ENCODE results near the gene BAG5.

DNA sequence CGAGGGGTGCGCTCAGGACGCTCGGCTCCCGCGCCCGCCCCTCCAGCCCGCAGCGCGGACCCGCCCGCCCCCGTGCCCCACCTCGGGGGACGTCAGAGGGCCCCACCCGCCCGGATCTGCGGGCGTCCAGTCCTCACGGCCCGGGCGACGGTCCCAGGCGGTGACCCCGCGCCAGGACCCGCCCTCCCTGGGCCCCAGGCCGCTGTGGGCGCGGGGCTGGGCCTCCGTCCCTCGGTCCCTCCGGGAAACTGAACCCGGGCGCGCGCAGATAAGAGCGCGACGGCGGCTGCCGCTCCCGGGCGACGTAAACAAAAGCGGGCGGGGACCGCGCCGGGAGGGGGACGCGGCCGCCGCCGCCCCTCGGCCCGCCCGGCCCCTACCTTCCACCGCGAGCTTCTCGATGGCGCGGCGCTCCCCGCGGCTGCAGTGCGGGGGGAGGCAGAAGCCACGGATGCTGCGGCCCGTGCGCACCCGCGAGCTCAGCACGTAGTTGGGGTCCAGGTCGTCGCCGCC lies 41.0 kb downstream of the BAG5 start:
- TF ChIP-seq CTCF (IDR thresholded peaks at IDR 0.05; ENCODE audit: control extremely low read depth in 1 of 3, insufficient read depth in 1 of 3, low read depth in 1 of 3, low read length in 3 of 3) (no peak), JUND (IDR thresholded peaks at IDR 0.05; ENCODE audit: low read length) (no peak), CBX8 (IDR thresholded peaks at IDR 0.05; ENCODE audit: borderline replicate concordance, low read depth, low read length) (no peak), EZH2 (IDR thresholded peaks at IDR 0.05; ENCODE audit: low read depth, low read length, severe bottlenecking) (no peak), POLR2AphosphoS5 (IDR thresholded peaks at IDR 0.05; ENCODE audit: low read depth, low read length) (no peak; the same call in 1 of the 2 replicates), CEBPB (IDR thresholded peaks at IDR 0.05; ENCODE audit: low read depth, low read length) (no peak), YY1 (IDR thresholded peaks at IDR 0.05; ENCODE audit: low read depth, low read length) (no peak), CHD7 (IDR thresholded peaks at IDR 0.05; ENCODE audit: insufficient replicate concordance, low read length) (no peak), BRCA1 (IDR thresholded peaks at IDR 0.05; ENCODE audit: low read depth, low read length) (no peak)

Data from H1 (cell line).